GM19025 (cell line): ENCODE data around the gene TSPAN9.

Experiments
- ATAC-seq: cut with Tn5 transposase; IDR thresholded peaks from one replicate; pipeline ENCODE4 v1.9.1; 2021; ENCODE audit warnings: mild to moderate bottlenecking, low read depth, moderate library complexity; ENCODE audit not compliant: unreplicated experiment

Gene TSPAN9

DNA sequence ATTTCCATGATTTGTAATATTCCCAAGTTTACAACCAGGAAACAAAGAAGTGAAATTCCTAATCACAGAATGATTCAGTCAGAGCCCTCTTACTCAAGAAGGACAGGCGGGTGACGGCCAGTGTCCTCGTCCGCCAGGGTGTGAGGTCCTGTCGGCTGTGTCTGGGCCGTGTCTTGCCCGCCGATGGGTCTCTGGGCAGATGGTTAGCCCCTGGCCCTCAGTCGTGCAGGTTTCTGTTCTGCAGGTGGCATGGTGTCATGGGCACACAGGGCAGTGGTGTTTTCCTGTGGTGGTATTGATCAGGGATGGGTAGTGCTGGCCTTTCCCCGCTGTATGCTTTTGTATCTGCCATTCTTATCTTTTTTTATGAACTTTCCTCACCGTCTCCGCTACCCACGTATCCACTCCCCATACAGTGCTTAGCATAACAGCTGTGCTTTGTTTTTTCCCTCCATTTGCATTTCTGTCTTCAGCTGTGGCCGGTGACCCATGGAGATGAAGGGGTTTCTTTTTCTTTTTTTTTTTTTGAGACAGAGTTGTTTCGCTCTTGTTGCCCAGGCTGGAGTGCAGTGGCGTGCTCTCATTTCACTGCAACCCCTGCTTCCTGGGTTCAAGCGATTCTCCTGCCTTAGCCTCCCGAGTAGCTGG, 100.7 kb downstream of the TSPAN9 start:
- no peak for ATAC-seq

DNA sequence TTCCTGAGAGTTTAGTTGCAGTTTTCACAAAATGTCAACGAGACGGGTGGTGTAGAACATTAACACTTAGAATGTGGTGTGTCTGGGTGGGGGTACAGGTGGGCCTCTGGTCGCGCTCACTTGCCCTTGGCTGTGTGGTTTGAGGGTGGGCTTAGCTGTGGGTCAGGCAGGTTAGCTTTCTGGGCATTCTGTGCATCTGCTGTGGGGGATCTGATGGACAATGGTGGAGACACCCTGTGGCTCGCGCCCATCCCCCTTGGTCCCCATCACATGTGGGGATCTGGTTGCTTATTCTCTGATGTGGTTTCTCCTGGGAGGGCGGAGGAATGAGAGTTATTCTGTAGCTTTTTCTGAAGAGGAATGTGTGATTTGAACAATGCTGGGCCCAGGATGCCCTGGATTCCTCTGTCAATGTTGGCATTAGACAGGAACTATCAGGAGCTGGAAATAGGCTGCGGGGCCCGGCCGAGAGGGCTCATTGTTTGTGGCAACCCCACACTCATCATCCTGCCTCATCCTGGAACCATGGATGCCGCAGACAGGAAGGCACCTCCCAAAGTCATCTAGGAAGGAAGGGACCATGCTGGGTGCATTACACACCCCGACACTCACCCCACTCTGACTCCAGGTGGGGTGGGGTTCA, 101.6 kb downstream of the TSPAN9 start:
- no peak for ATAC-seq

DNA sequence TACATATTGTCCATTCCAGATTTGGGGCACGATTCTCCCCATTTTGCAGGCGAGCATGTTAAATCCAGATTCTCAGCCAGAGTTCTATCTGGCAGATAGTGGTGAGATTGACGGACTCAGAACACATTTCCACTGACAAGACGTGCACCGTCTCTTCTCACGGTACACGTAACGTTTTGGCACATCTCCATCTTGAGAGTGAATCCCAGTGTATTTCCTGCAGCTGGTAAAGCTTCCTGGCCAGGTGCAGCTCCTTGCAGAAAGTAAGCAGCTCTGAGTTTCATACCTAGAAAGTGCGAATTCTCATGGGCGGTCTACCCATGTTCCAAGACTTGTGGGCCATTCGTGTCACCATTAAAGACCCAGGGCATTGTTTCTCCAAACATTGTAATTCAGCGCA, 102.6 kb downstream of the TSPAN9 start:
- ATAC-seq, result no peak

DNA sequence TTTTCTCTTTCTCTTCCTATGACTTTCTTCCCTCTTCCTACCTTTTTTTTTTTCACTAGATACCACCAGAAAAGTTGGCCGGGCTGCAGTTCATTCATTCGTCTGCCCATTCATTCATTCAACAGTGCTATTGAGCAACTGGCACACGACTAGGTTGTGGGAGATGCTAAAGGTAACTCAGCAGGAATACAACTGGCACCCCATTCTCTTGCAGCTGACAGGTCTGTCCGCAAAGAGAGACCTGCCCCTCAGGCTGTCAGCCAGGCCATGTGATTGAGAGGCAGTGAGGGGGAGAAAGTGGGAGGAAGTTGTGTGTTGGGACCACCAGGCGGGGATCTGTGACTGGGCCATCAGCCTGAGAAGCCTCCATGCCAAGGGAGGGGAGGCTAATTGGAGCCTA, 105.2 kb downstream of the TSPAN9 start:
- ATAC-seq, result no peak

DNA sequence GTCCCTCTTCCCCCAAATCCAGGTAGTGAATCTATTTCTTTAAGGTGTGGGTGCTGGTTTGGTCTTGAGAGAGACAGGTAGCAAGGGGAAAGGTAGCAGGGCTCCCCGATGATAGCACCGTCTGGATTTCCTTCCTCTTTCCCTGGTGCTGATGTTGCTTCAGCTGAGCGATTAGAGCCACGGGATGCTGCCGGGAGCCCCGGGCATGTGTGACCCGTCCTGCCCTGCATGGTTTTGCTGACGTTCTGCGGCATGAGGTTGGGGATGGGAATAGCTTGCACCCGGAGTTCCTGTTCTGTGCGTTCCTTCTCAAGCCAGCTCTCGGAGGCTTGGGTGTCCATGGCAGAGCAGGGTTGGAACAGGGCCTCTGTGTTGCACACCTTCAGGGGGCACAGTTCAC, 107.3 kb downstream of the TSPAN9 start:
- no peak for ATAC-seq

DNA sequence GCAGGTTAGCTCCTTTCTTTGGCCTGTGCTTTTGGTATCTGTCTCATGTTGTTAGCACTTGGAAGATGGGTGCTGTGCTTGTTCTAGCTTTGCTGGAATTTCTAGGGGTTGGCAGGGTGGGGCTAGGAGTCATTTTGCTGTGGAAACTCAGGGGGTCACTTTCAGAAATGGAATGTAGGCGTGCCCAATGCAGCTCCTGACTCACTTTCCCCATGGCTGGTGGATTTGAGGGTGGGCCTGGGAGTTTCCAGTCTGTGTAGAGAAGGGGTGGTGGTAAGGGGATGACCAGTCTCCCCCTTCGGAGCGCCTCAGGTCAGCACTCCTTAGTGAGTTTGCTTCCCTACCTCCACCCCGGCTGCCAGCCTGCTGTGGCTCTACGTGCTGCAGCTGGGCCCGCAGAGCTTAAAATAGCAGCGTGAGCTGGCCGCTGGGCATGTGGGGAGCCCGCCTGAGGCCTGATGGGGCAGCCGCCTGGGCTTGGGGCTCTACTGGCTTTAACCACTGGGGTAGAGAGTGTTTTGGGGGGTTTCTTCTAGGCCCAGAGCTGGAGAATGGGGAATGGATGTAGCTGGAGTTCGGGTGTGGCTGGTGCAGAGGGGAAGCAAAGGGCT, 108.2 kb downstream of the TSPAN9 start:
- no peak for ATAC-seq

DNA sequence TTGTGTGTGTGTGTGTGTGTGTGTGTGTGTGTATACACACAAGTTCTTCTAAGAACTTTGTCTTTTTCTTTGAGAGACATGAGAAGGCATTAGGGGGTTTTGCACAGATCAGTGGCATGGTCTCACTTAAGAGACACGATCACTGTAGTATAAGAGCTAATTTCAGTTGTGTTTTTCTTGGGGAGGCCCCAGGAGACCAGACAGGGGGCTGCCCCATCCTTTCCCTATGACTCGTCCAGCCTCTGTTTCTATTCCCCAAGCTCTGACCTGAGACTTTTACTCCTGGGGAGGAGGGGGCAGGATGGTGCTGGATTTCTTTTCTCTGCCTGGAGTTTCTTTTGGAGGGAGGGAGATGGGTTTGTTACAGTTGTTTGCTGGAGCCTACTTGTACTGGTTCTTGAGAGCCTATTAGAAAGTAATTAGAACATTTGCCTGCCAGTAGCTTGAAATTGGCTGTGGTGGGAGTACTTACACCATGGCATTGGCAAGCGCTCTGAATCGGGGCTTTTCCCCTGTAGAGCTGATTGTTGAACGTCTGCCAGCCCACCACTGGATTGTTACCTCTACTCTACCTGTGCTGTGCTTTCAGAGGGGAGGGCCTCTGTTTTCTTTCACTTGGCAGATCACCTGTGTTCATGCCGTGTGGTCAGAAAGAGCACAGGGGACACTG, 109.5 kb downstream of the TSPAN9 start:
- ATAC-seq, result peak; percentile 71

DNA sequence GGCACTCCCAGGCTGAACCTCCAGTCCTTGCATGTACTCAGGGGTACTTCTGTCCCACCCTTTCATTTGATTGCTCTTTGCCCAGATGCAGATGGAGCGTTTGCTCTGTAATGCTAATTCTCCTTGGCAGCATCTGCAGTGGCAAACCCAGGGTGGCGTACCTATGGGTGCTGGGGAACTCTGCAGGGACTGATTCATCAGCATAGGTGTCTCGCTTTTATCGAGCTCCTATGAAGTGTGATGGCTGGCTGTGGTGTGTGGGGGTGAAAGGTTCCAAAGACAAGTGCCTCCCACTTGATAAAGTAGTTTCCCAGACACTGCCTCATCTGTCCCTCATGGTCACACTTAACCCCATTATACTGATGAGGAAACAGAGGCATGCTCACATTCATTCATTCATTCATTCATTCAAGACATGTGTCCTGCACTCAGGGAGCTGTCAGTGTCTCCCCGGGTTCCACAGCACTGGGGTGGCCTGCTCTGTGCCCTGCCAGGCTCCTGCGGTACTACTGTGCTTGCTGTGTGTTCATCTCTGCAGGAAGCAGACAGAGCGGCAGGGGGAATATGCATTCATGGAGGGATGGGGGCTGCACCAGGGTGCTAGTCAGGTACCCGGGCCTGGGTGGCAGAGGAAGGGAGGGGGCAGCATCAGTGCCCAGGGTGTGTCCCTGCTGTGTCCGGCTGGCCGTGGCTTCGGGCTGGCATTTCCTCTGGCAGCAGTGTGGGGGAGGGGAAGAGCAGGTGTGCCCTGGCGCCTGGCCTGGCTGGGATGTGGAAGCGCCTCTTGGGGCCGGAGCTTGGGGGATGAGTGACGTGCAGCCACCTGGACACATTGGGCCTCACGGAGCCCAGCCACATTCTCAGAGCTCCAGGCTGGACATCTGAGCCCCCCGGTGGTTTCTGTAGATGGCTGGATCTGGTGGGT, 110.9 kb downstream of the TSPAN9 start:
- no peak for ATAC-seq

DNA sequence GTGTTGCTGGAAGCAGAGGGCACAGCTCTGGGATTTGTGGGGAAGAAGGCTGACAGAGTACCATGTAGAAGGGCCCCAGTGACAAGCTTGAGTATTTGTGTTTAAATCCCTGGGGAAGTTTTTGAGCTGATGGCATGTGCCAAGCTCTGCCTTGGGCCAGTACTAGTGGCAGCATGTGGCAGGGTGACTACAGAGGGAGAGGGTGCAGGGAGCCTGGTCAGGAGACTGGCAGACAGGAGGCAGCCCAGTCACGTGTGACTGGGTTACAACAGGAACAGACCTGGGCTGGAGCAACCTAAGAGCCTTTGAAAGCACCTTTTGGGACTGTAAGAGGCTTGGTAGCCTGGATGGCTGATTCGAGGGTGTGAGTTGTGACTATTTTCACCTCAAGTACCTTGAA, 112.1 kb downstream of the TSPAN9 start:
- no peak for ATAC-seq

DNA sequence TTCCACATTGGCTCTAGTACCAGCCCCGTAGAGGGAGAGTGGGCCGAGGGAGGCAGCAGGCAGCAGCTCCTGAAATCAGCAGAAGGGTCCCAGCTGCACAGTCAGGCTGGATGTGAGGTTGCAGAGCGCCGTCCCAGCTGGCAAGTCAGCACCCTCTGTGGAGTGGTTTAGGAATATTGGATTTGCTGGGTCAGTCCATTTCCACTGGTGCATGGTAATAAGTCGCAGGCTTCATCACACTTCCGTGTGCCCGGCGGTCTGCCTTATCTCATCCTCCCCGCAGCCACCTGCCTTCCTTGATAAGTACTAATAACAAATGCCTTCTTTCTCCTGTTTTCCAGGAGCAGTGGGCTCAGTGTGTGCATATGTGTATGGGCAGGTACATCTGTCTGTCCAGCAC, 112.9 kb downstream of the TSPAN9 start:
- ATAC-seq, result no peak

DNA sequence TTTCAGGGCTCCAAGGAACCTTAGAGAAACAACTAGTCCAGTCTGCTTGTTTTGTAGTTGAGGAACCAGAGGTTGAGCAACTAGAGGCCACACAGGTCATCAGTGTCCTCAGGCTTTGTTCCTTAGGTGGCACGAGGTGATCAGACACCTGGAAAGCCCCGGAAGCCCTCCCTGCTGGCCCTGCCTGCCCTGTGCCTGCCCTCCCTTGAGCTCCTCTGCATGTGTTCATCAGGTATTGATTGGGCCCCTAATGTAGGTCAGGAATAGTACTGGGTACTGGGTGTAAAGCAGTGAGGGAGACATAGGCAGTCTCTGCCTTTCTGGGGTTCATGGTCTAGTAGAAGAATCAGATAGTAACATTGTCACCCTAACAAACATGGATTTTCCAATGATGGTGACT, 114.3 kb downstream of the TSPAN9 start:
- ATAC-seq, result no peak

DNA sequence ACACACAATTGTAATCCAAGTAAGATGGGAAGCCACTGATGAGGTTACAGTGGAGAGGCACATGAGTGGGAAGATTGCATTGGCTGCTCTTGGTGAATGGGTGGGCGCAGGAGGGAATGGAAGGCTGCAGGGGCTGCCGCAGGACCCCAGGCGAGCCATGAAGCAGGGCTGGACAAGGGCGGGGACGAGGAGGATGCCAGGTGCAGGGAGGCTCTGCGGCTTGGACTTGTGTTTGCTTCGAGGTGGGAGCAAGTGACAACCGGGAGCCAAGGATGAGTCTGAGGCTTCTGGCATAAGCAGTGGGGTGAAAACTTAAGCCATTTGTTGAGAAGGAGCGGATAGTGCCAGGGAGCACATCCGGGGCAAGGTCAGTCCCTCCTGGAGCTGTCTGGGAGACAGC, 115.0 kb downstream of the TSPAN9 start:
- no peak for ATAC-seq

DNA sequence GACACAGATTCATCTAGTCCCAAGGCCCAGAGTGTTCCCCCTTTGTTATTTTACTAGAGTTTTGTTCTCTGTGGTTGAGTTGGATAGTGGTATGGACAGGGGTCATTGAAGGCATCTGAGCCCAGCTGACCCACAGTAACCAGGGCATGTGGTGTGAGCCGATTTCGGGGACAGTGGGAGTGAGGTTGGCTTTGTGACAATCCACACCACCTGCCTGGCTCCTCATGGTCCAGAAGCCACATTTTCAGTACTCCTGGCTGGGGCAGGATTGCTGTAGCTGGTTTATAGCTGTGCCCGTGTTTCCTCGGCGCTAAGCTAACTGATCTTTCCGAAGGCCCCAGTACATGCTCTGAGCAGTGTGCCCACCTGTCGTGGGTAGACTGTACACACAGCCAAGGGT, 116.0 kb downstream of the TSPAN9 start:
- ATAC-seq, result no peak

DNA sequence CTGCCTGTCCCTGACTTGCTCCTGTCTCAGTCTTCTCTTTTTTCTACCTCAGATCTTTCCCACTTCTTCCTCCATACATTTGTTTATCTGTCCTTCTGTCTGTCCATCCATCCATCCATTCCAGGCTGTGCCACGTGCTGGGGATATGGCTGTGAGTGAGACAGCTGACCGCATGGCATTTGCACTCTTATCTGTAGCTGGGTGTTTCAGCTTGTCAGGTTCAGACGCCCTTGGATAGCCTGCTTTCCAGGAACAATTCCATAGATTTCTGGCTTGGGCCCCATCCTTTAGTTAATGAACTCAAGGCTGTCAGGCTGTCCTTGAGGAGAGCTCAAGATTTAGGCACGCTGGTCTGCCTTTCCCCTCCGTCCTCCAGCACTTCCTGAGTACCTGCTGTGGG, 116.6 kb downstream of the TSPAN9 start:
- no peak for ATAC-seq

DNA sequence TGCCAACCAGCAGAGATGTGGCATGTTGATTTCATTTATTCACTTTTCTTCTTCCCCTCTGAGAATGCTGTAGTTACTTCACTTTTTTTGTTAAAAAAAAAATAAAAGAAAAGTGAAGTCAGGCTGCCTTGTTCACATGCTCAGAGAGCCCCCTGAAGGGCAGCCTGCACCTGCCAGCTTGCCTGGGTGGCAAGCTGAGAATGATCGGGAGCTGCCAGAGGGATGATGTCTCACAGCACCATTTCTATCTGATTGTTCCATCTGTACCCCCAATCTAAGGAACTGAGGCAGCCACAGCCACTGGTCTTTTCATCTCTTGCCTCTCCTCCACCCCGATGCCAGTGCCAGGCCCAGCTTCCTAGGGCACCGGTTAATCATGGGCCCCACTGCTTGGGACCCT, 118.2 kb downstream of the TSPAN9 start:
- no peak for ATAC-seq

DNA sequence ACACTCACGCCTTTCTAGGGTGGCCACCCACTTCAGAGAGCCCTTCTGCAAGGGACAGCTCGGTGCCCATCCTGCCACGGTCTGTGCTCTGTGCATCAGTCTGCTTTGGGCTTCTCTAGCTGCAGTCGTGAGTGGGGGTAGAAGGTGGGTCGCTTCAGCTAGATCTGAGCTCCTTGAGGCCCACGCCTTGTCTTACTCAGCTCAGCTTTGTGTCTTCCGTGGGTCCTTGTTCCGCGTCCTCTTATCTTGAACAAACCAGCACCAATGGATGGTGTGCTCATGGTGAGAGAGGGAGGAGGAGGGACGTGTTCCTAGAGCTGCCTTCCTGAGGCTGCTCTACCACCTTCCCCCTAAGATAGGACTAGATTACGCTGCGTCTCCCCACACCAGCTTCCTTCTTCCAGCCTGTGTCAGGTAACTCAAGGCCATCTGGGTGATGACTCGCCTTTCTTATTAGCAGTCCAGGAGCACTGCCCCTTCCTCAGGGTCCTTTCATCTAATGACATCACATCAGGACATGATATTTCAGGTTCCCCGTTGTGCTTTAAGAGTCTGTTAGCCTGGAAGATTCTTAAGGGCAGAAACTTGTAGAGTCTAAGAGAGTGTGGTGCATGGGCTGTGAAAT, 118.8 kb downstream of the TSPAN9 start:
- ATAC-seq, result no peak

DNA sequence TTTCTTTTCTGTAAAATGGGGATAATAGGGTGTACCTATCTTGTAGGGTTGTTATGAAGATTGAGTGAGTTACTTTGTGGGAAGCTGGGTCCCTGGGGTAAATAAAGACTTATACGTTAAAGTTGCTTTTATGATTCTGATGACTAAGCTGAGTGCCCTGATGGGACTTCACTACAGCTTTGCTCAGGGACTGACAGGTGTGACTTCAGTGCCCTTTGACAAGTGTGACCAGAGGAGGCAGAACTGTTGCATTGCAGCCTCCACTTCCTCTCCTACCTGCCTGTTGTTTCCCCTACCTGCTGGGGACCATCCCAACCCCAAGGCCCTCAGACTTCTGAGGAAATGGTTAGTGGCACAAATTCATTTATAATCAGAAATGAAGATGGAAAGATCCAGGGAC, 119.3 kb downstream of the TSPAN9 start:
- no peak for ATAC-seq

DNA sequence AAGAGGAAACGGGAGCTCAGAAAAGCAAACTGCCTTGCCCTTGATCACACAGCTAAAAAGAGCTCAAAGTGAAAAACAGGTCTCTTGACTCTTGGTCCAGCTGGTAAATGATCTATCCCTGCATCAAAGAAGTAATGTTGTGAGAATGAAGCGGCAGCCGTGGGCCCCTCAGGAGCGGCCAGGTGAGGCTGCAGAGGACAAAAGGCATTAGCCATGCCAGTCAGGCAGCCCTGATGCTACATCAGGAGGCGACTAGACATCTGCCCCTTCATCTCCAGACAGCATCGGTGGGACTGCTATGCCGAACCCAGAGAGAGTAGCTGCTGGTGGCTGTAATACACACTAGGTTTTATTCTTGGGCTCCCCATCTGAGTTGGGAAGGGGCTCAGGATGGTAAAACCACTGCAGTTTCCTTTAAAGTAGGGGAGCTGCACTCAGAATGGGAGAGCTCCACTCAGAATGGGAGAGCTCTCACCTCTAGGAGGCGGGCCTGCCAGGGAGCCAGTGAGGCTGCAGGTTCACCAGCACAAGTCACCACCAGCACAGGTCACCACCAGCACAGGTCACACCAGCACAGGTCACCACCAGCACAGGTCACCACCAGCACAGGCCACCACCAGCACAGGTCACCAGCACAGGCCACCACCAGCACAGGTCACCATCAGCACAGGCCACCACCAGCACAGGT, 120.1 kb downstream of the TSPAN9 start:
- ATAC-seq, result no peak

DNA sequence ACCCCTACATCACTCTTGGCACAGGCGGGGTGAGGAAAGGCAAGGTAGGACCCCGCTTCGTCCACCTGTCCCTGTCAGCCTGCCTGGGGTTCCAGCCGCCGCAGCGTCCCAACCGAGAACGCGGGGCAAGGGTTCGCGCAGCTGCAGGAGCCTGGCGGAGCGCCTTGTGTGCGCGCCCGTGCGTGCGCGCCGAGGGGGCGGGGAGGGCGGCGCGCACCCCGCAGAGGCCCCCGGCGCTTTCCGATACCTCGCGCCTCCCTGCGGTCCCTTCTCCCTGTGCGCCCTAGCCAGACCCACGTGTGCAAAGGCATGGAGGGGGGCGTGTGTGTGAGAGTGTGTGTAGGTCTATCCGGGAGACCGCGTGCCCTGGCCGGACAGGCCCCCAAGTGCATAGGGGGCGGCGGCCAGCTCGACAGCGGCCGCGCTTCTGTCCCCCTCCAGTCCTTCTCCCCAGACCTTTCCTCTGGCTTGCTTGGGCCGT, 122.4 kb downstream of the TSPAN9 start:
- no peak for ATAC-seq
